Astrocyte (in vitro differentiated cells and primary cell): Measurements from ENCODE around the gene IVL. TPM values are rescaled to one million over a fixed set of nuclear protein-coding genes. Genes with fewer than 3 reads are reported as not detected.
A peak's percentile ranks its signal among the peaks of the same experiment; 100 is the strongest.

Experiments
- DNase-seq: peaks from one replicate; pipeline ENCODE4 v3.0.0-alpha.2; 2010; ENCODE audit warnings: low read depth
- FAIRE-seq: peaks from 2 replicates; lab custom pipeline; 2011; peaks lifted over from hg19 to GRCh38; lab: Jason Lieb, UNC
- H2AFZ ChIP-seq: 2 replicates; pipeline ENCODE4 v1.6.0; 2012; ENCODE audit warnings: low read depth, low read length, inconsistent platforms
- H3K27ac ChIP-seq: 2 replicates; pipeline ENCODE4 v1.5.1; 2011; ENCODE audit warnings: low read depth, low read length, inconsistent platforms
- H3K27me3 ChIP-seq: 2 replicates; pipeline ENCODE4 v1.6.0; 2011; ENCODE audit warnings: low read length, inconsistent platforms; ENCODE audit not compliant: insufficient read depth
- H3K36me3 ChIP-seq: 2 replicates; pipeline ENCODE4 v1.5.1; 2011; ENCODE audit warnings: low read length, inconsistent platforms; ENCODE audit not compliant: insufficient read depth
- H3K4me1 ChIP-seq: 2 replicates; pipeline ENCODE4 v1.5.1; 2011; ENCODE audit warnings: low read length, inconsistent platforms; ENCODE audit not compliant: insufficient read depth
- H3K4me2 ChIP-seq: 2 replicates; pipeline ENCODE4 v1.6.0; 2012; ENCODE audit warnings: low read length, inconsistent platforms
- H3K4me3 ChIP-seq: 2 replicates; pipeline ENCODE4 v1.5.1; 2011; ENCODE audit warnings: low read depth, mild to moderate bottlenecking, low read length, inconsistent platforms; ENCODE audit not compliant: insufficient read depth
- H3K79me2 ChIP-seq: 2 replicates; pipeline ENCODE4 v1.6.0; 2012; ENCODE audit warnings: mild to moderate bottlenecking, low read length, inconsistent platforms; ENCODE audit not compliant: insufficient read depth
- H3K9ac ChIP-seq: 2 replicates; pipeline ENCODE4 v1.6.0; 2012; ENCODE audit warnings: mild to moderate bottlenecking, low read length, inconsistent platforms
- H3K9me3 ChIP-seq: 2 replicates; pipeline ENCODE4 v1.5.1; 2012; ENCODE audit warnings: low read depth, mild to moderate bottlenecking, low read length, inconsistent platforms; ENCODE audit not compliant: insufficient read depth
- H4K20me1 ChIP-seq: 2 replicates; pipeline ENCODE4 v1.6.0; 2012; ENCODE audit warnings: low read length, inconsistent platforms; ENCODE audit not compliant: insufficient read depth
- H3K27ac Mint-ChIP-seq: one replicate; pipeline ENCODE4 v1.8.0; 2021; ENCODE audit warnings: mild to moderate bottlenecking, mixed read lengths; ENCODE audit not compliant: unreplicated experiment
- H3K27me3 Mint-ChIP-seq: one replicate; pipeline ENCODE4 v1.8.0; 2021; ENCODE audit warnings: low read depth, mixed read lengths; ENCODE audit not compliant: unreplicated experiment
- H3K36me3 Mint-ChIP-seq: one replicate; pipeline ENCODE4 v1.8.0; 2021; ENCODE audit warnings: low read depth, mixed read lengths; ENCODE audit not compliant: unreplicated experiment
- H3K4me1 Mint-ChIP-seq: one replicate; pipeline ENCODE4 v1.8.0; 2021; ENCODE audit warnings: low read depth, mixed read lengths; ENCODE audit not compliant: unreplicated experiment
- H3K4me3 Mint-ChIP-seq: one replicate; pipeline ENCODE4 v1.8.0; 2021; ENCODE audit warnings: mild to moderate bottlenecking, moderate library complexity, mixed read lengths; ENCODE audit not compliant: unreplicated experiment
- H3K9me3 Mint-ChIP-seq: one replicate; pipeline ENCODE4 v1.8.0; 2021; ENCODE audit warnings: mild to moderate bottlenecking, mixed read lengths; ENCODE audit not compliant: unreplicated experiment
- EZH2 ChIP-seq: IDR thresholded peaks from 2 replicates; pipeline ENCODE4 v1.6.1; 2012; ENCODE audit warnings: mild to moderate bottlenecking, low read length, inconsistent platforms; ENCODE audit not compliant: insufficient read depth
- total RNA-seq: library from RNA; stranded (reverse); gene quantifications from 2 replicates; pipeline ENCODE4 v1.2.1, GENCODE V29; 2021
- TF ChIP-seq, protein P1 (sequence below): IDR thresholded peaks from 2 replicates; pipeline ENCODE4 v1.5.1; 2011; ENCODE audit warnings: low read depth, mild to moderate bottlenecking, inconsistent platforms, low read length, moderate library complexity; ENCODE audit not compliant: insufficient read depth

The IVL gene
- total RNA-seq, 1 donor from 2014 or later, result 0.16 TPM

- peak overlapping the region; percentile 98 for H3K27ac Mint-ChIP-seq
- Histone ChIP-seq H3K79me2 (no peaks in the 10 kb centered on the region), H3K4me1 (peaks cover 4% of the 10 kb centered on the region), H2AFZ (no peak overlapping the region), H3K36me3 (no peaks in the 10 kb centered on the region), H4K20me1 (no peaks in the 10 kb centered on the region), H3K9ac (no peak overlapping the region), H3K9me3 (no peaks in the 10 kb centered on the region), H3K4me3 (no peak overlapping the region), H3K27me3 (no peaks in the 10 kb centered on the region), H3K27ac (no peak overlapping the region), H3K4me2 (no peak overlapping the region)
- peaks cover 29% of the 10 kb centered on the region for H3K27me3 Mint-ChIP-seq
- H3K36me3 Mint-ChIP-seq, result peaks cover 2% of the 10 kb centered on the region
- peaks cover 6% of the 10 kb centered on the region for H3K9me3 Mint-ChIP-seq
- H3K4me1 Mint-ChIP-seq, result peaks cover 39% of the 10 kb centered on the region
- no peak for FAIRE-seq
- no peak overlapping the region for H3K4me3 Mint-ChIP-seq
- no peak for DNase-seq
- TF ChIP-seq, protein P1, sequence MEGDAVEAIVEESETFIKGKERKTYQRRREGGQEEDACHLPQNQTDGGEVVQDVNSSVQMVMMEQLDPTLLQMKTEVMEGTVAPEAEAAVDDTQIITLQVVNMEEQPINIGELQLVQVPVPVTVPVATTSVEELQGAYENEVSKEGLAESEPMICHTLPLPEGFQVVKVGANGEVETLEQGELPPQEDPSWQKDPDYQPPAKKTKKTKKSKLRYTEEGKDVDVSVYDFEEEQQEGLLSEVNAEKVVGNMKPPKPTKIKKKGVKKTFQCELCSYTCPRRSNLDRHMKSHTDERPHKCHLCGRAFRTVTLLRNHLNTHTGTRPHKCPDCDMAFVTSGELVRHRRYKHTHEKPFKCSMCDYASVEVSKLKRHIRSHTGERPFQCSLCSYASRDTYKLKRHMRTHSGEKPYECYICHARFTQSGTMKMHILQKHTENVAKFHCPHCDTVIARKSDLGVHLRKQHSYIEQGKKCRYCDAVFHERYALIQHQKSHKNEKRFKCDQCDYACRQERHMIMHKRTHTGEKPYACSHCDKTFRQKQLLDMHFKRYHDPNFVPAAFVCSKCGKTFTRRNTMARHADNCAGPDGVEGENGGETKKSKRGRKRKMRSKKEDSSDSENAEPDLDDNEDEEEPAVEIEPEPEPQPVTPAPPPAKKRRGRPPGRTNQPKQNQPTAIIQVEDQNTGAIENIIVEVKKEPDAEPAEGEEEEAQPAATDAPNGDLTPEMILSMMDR, result no peak
- TF ChIP-seq EZH2, result no peak
Measured at GRCh38 chr1:152904688-152905440, 3.5 kb upstream of the IVL start.

GRCh38 chr1:152906023-152906565 lies 2.3 kb upstream of the IVL start:
- Histone ChIP-seq H3K27ac (no peak overlapping the region), H3K9me3 (no peaks in the 10 kb centered on the region), H3K4me1 (peaks cover 4% of the 10 kb centered on the region), H3K27me3 (no peaks in the 10 kb centered on the region), H2AFZ (no peak overlapping the region), H3K4me3 (no peak overlapping the region), H3K36me3 (no peaks in the 10 kb centered on the region), H4K20me1 (no peaks in the 10 kb centered on the region), H3K4me2 (no peak overlapping the region), H3K79me2 (no peaks in the 10 kb centered on the region), H3K9ac (no peak overlapping the region)
- no peaks in the 10 kb centered on the region for H3K36me3 Mint-ChIP-seq
- no peak for FAIRE-seq
- peaks cover 28% of the 10 kb centered on the region for H3K27me3 Mint-ChIP-seq
- no peak overlapping the region for H3K4me3 Mint-ChIP-seq
- H3K27ac Mint-ChIP-seq, result peak overlapping the region; percentile 98
- TF ChIP-seq, protein P1, result no peak
- H3K4me1 Mint-ChIP-seq, result peaks cover 39% of the 10 kb centered on the region
- DNase-seq, result peak; percentile 65
- H3K9me3 Mint-ChIP-seq, result peaks cover 8% of the 10 kb centered on the region

- peaks cover 32% of the 10 kb centered on the region for H3K27me3 Mint-ChIP-seq
- no peak for DNase-seq
Measured at GRCh38 chr1:152909206-152909605, 860 bp downstream of the IVL start.

More at GRCh38 chr1:152909206-152909605, 860 bp downstream of the IVL start:
- Histone ChIP-seq H3K79me2 (no peaks in the 10 kb centered on the region), H3K36me3 (no peaks in the 10 kb centered on the region), H3K27ac (no peak overlapping the region), H3K4me1 (peaks cover 4% of the 10 kb centered on the region), H2AFZ (no peak overlapping the region), H3K4me2 (no peak overlapping the region), H3K9ac (no peak overlapping the region), H3K9me3 (no peaks in the 10 kb centered on the region), H3K27me3 (no peaks in the 10 kb centered on the region), H3K4me3 (no peak overlapping the region), H4K20me1 (no peaks in the 10 kb centered on the region)
- Mint-ChIP-seq H3K4me1 (peaks cover 42% of the 10 kb centered on the region), H3K27ac (peak overlapping the region; percentile 38), H3K9me3 (peaks cover 8% of the 10 kb centered on the region), H3K4me3 (no peak overlapping the region), H3K36me3 (no peaks in the 10 kb centered on the region)
- FAIRE-seq, result no peak
- TF ChIP-seq EZH2, result no peak
- TF ChIP-seq, protein P1, result no peak
